MM.1S (cell line): ENCODE measurements around the gene NOS1.

Experiments used
- EZH2 ChIP-seq: fragments of 300-600 bp; sonication (generic); optimal IDR thresholded peaks from 2 replicates; pipeline ENCODE3; 2017; ENCODE audit warnings: low read depth, mild to moderate bottlenecking, antibody characterized with exemption, low read length, mixed read lengths
- EZH2phosphoT487 ChIP-seq: fragments of 300-600 bp; sonication (generic); IDR thresholded peaks from 2 replicates; pipeline ENCODE4 v1.6.1; 2018; ENCODE audit warnings: antibody characterized with exemption, low read length
- TF ChIP-seq, protein P1 (sequence below): fragments of 300-600 bp; sonication (generic); IDR thresholded peaks from 2 replicates; pipeline ENCODE4 v1.5.1; 2016; ENCODE audit warnings: antibody characterized with exemption, low read length, mixed read lengths

GRCh38 chr12:117329756-117330155 lies 31.7 kb downstream of the NOS1 start:
- no peak for TF ChIP-seq EZH2phosphoT487
- TF ChIP-seq, protein P1, sequence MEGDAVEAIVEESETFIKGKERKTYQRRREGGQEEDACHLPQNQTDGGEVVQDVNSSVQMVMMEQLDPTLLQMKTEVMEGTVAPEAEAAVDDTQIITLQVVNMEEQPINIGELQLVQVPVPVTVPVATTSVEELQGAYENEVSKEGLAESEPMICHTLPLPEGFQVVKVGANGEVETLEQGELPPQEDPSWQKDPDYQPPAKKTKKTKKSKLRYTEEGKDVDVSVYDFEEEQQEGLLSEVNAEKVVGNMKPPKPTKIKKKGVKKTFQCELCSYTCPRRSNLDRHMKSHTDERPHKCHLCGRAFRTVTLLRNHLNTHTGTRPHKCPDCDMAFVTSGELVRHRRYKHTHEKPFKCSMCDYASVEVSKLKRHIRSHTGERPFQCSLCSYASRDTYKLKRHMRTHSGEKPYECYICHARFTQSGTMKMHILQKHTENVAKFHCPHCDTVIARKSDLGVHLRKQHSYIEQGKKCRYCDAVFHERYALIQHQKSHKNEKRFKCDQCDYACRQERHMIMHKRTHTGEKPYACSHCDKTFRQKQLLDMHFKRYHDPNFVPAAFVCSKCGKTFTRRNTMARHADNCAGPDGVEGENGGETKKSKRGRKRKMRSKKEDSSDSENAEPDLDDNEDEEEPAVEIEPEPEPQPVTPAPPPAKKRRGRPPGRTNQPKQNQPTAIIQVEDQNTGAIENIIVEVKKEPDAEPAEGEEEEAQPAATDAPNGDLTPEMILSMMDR, result no peak
- TF ChIP-seq EZH2, result no peak
